GM10266 (cell line): ENCODE data around the gene MOB3B.

Experiments
- DNase-seq: peaks from one replicate; pipeline ENCODE4 v3.0.0; 2012; ENCODE audit errors: extremely low spot score
- CTCF ChIP-seq: IDR thresholded peaks from 2 replicates; pipeline ENCODE4 v1.5.1; 2012; ENCODE audit warnings: mild to moderate bottlenecking, low read depth; ENCODE audit not compliant: control insufficient read depth, insufficient read depth; ENCODE audit errors: missing control alignments

Gene MOB3B

DNA sequence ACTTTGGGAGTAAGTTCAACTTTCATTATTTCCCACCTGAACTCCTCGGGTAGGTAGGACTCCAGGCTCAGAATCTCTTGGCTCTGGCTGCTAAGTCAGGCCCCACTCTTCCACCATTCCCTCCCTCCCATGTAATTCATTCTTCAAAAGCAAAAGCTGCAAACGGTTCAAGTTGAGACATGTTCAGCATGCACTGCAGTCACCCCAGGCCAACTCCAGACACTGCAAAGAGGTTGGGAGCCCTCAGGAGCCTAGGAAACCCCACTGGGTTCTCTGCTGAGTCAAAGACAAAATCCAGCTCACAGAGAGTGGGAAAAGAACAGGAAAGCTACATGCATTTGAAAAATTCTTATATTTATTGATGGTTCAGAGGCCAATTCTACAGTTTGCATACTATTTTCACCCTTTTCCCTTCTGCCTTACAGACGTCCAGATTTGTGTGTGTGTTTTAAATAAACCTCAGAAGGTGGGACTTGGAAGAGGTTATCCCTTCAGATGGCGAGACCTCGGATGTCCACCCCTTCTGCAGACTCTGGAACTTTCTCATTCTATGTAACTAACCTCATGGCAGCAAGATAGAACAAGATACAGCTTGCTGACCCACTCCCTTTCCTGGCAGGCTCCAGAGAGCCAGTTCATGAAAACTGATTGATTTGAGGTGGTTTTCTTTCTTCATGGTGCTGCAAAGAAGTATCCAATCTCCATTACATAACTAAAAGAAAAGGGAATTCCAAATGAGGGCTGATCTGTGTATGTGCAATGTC, 167.0 kb downstream of the MOB3B start:
- TF ChIP-seq CTCF, result no peak

DNA sequence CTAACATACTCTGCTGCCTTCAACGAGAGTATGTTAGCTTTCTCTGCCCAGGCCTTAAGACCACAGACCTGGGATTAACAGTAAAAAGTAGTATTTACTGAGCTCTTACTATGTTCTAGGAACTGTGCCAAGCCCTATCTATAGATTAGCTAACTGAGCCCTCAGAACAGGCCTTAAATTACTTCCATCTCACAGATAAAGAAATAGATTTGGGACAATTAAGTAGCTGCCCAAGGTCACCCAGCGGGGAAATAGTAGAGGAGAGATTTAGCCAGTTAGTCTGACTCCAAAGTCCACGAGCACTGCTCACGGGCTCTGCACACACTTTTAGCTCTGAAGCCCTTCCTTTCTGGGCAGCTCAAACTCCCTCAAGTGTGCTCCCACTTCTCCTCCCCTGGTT, 168.1 kb downstream of the MOB3B start:
- no peak for DNase-seq
- TF ChIP-seq CTCF, result no peak

More for the DNA sequence above, 167.0 kb downstream of the MOB3B start:
- DNase-seq, result no peak

- no peak for TF ChIP-seq CTCF
- DNase-seq, result no peak
These were observed 169.9 kb downstream of the MOB3B start for GRCh38 chr9:27359763-27360162.

GRCh38 chr9:27358007-27358406, 171.6 kb downstream of the MOB3B start:
- no peak for DNase-seq
- TF ChIP-seq CTCF, result no peak

DNA sequence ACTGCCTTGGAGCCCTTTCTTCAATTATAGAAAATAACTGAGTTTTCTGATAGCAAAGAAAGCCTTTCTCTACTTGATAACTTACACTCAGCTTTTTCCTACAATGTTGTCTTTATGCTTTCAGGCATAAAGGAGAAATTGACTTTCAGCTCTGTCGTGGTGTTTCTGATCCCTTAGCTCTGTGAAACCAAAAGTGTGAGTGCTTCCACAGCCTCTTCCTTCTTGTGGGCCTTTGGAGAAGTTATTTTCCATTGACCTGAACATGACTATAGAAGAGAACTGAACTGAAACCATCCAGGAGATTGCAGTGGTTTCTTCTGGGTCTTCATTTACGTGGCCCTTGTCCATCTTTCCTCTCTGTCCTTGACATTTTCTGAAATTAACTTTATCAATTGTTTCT, 173.2 kb downstream of the MOB3B start:
- DNase-seq, result no peak
- no peak for TF ChIP-seq CTCF

DNA sequence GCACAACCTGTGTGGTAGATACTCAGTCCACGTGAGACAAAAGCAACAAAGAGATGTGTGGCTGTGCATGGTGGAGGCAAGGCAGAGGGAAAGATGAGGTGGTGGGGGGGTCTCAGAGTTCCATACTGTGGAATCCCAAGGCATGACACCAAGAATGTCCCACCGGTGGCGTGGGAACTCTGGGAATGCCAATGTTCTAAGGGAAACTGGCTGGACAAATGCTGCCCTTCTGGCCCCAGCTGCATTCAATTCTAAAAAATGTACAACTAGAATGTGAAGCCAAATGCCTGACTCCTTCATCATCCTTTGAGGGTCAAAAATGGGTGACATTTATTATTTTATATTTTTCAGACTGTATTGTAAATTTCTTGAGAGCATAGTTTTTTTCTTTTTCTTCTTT, 174.4 kb downstream of the MOB3B start:
- DNase-seq, result no peak
- no peak for TF ChIP-seq CTCF

DNA sequence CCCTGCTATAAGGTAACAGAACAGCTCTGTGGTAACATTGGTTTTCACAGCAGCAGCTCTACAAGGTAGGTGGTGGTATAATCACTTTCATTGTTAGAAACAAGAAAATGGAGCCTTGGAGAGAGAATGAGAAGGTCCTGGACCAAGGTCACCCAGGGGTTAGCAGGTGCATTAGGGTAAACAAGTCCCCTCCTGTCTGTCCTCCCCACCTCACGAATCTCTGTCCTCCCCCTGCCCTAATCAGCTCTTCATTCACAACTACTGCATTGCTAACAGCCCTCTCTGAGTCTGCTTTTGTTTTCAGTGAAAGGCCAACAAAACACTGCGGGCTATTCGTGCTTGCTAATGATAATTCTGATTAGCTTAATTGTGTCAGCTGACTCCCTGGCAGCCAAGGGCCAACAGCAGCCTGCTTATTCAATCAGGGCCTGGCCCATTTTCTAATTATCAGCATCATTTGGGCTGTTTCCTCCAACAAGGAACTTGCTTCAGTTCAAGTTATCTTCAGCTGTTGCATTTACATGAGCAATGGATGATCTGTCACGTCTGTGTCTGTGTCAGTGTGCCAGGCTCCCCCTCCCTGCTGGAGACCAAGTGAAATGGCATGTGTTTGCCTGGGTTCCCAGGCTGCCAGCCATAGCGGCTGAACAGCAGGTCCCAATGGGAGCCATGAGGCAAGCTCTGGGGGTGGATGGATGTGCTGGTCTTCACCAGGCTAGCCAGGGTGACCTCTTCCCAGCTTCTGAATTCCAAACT, 176.0 kb downstream of the MOB3B start:
- no peak for DNase-seq

More for the DNA sequence above, 176.0 kb downstream of the MOB3B start:
- no peak for TF ChIP-seq CTCF
